Measurements from ENCODE around the gene EPS8L2.

DNA sequence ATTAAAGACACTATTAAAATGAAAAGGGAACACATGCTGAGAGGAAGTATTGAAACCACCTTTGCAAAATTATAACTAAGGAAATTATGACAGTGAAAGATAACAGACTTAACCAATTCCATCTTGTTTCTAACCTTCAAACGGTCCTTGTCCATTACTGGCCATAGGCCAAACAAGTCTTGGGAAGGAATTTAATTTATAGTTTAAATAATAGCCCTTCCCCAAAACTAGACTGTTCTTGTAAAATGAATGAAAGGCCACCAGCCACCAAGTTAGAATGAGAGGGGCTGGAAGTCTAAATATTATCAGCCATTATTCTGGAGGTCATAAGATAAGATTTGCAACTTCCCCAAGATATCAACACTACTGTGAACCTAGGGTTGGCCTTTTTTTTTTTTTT lies 39.4 kb downstream of the EPS8L2 start:
- TF ChIP-seq, protein P1, sequence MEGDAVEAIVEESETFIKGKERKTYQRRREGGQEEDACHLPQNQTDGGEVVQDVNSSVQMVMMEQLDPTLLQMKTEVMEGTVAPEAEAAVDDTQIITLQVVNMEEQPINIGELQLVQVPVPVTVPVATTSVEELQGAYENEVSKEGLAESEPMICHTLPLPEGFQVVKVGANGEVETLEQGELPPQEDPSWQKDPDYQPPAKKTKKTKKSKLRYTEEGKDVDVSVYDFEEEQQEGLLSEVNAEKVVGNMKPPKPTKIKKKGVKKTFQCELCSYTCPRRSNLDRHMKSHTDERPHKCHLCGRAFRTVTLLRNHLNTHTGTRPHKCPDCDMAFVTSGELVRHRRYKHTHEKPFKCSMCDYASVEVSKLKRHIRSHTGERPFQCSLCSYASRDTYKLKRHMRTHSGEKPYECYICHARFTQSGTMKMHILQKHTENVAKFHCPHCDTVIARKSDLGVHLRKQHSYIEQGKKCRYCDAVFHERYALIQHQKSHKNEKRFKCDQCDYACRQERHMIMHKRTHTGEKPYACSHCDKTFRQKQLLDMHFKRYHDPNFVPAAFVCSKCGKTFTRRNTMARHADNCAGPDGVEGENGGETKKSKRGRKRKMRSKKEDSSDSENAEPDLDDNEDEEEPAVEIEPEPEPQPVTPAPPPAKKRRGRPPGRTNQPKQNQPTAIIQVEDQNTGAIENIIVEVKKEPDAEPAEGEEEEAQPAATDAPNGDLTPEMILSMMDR (IDR thresholded peaks at IDR 0.05; ENCODE audit: low read depth, low read length, missing input control) = no peak
- TF ChIP-seq FOXA1 (IDR thresholded peaks at IDR 0.05) (no peak), FOXA2 (IDR thresholded peaks at IDR 0.05) (no peak), JUND (IDR thresholded peaks at IDR 0.05) (no peak), YY1 (IDR thresholded peaks at IDR 0.05) (no peak), HNF4A (conservative IDR thresholded peaks at IDR 0.05) (no peak), RXRA (IDR thresholded peaks at IDR 0.05) (no peak), RAD21 (IDR thresholded peaks at IDR 0.05) (no peak), TAF1 (conservative IDR thresholded peaks at IDR 0.05) (no peak), SP1 (IDR thresholded peaks at IDR 0.05) (no peak)
- TF ChIP-seq, protein P2, sequence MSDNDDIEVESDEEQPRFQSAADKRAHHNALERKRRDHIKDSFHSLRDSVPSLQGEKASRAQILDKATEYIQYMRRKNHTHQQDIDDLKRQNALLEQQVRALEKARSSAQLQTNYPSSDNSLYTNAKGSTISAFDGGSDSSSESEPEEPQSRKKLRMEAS (IDR thresholded peaks at IDR 0.05) = no peak
